HepG2 (cell line): ENCODE results near the gene KDM7A. TPM values are rescaled to one million over a fixed set of nuclear protein-coding genes. Genes with fewer than 3 reads are reported as not detected.

Experiments
- CHD2 ChIP-seq: IDR thresholded peaks from 2 replicates; pipeline ENCODE4 v1.6.1; 2011; ENCODE audit warnings: low read depth, low read length, improper control_type of control experiment
- DNMT1 ChIP-seq: sonication (generic); formaldehyde crosslinking; IDR thresholded peaks from 2 replicates; pipeline ENCODE4 v1.5.1; 2020; ENCODE audit warnings: mild to moderate bottlenecking, missing genetic modification reagents
- HNF4A ChIP-seq: sonication (generic); formaldehyde crosslinking; IDR thresholded peaks from 2 replicates; pipeline ENCODE4 v1.4.0; 2020; ENCODE audit warnings: missing genetic modification reagents
- IRF2 ChIP-seq: IDR thresholded peaks from 2 replicates; pipeline ENCODE4 v1.6.1; 2018; ENCODE audit warnings: missing genetic modification reagents, missing compliant biosample characterization
- KDM2A ChIP-seq: sonication (generic); formaldehyde crosslinking; IDR thresholded peaks from 2 replicates; pipeline ENCODE4 v1.4.0; 2020; ENCODE audit warnings: low read depth, missing genetic modification reagents, borderline replicate concordance
- KLF13 ChIP-seq: sonication (generic); formaldehyde crosslinking; IDR thresholded peaks from 2 replicates; pipeline ENCODE4 v1.4.0; 2020; ENCODE audit warnings: mild to moderate bottlenecking, missing genetic modification reagents
- MBD4 ChIP-seq: IDR thresholded peaks from 2 replicates; pipeline ENCODE4 v1.6.1; 2012; ENCODE audit warnings: low read length, inconsistent platforms, borderline replicate concordance
- MTF1 ChIP-seq: sonication (generic); formaldehyde crosslinking; IDR thresholded peaks from 2 replicates; pipeline ENCODE4 v1.5.0; 2020; ENCODE audit warnings: missing genetic modification reagents
- NFKB2 ChIP-seq: sonication (generic); formaldehyde crosslinking; IDR thresholded peaks from 2 replicates; pipeline ENCODE4 v1.4.0; 2020; ENCODE audit warnings: missing genetic modification reagents, borderline replicate concordance
- NFYC ChIP-seq: IDR thresholded peaks from 2 replicates; pipeline ENCODE4 v1.6.1; 2016; ENCODE audit warnings: missing genetic modification reagents, missing compliant biosample characterization
- NR2F6 ChIP-seq, 2 experiments: IDR thresholded peaks; 2 replicates each; pipeline ENCODE4 v1.6.1; 2016; ENCODE audit warnings: antibody characterized with exemption in 1 of 2, mild to moderate bottlenecking in 1 of 2
- PHF5A ChIP-seq: IDR thresholded peaks from one replicate; pipeline ENCODE4 v1.6.1; 2018; ENCODE audit warnings: low read depth, missing genetic modification reagents; ENCODE audit not compliant: unreplicated experiment
- RARA ChIP-seq: IDR thresholded peaks from 2 replicates; pipeline ENCODE4 v1.6.1; 2016; ENCODE audit warnings: missing genetic modification reagents, missing compliant biosample characterization
- SOX13 ChIP-seq, 3 experiments: fragments of 450-650 bp in 1 of 3; sonication (generic) in 1 of 3; formaldehyde crosslinking in 1 of 3; IDR thresholded peaks in 2 of 3; conservative IDR thresholded peaks in 1 of 3; 2 replicates each; pipeline versions ENCODE4 v1.5.0 to v1.6.1; 2016 to 2020; ENCODE audit warnings: antibody characterized with exemption in 1 of 3, mild to moderate bottlenecking in 1 of 3, missing compliant biosample characterization in 1 of 3, missing genetic modification reagents in 1 of 3, moderate library complexity in 1 of 3
- SP4 ChIP-seq: sonication (generic); formaldehyde crosslinking; IDR thresholded peaks from 2 replicates; pipeline ENCODE4 v1.8.1; 2023; ENCODE audit warnings: mild to moderate bottlenecking, missing genetic modification reagents
- TAF1 ChIP-seq: sonication (generic); formaldehyde crosslinking; IDR thresholded peaks from 2 replicates; pipeline ENCODE4 v1.4.0; 2020; ENCODE audit warnings: missing genetic modification reagents
- XRCC5 ChIP-seq: fragments of 200-400 bp; formaldehyde crosslinking; optimal IDR thresholded peaks from 2 replicates; pipeline ENCODE3; 2017; ENCODE audit warnings: mild to moderate bottlenecking, low read length
- ZFY ChIP-seq: sonication (generic); formaldehyde crosslinking; IDR thresholded peaks from 2 replicates; pipeline ENCODE4 v1.4.0; 2020; ENCODE audit warnings: missing genetic modification reagents
- ZNF263 ChIP-seq: sonication (generic); formaldehyde crosslinking; IDR thresholded peaks from 2 replicates; pipeline ENCODE4 v1.4.0; 2020; ENCODE audit warnings: missing genetic modification reagents
- ZNF367 ChIP-seq: sonication (generic); formaldehyde crosslinking; IDR thresholded peaks from 2 replicates; pipeline ENCODE4 v1.4.0; 2020; ENCODE audit warnings: missing genetic modification reagents, borderline replicate concordance
- ZNF782 ChIP-seq: sonication (generic); formaldehyde crosslinking; IDR thresholded peaks from 2 replicates; pipeline ENCODE4 v1.4.0; 2020; ENCODE audit warnings: missing genetic modification reagents, mild to moderate bottlenecking, borderline replicate concordance
- polyA plus RNA-seq, 8 experiments: library from polyadenylated mRNA; depleted of rRNA in 3 of 8; stranded (reverse) in 7 of 8; unstranded in 1 of 8; fragments of >200 nt; fragmentation: Illumina TruSeq in 4 of 8; extraction: Trizol in 4 of 8; gene quantifications; 2 replicates each; pipeline versions ENCODE4 v1.2.1 to v1.2.3, GENCODE V29; 2011 to 2016; ENCODE audit warnings: low read depth in 4 of 8, missing spikeins in 1 of 8, mixed read lengths in 1 of 8; ENCODE audit not compliant: insufficient read depth in 1 of 8
- total RNA-seq, 5 experiments: library from RNA; depleted of rRNA; stranded (reverse); fragments of >200 nt; fragmentation: Illumina TruSeq; extraction: Trizol; gene quantifications; 2 replicates each; pipeline ENCODE4 v1.2.3, GENCODE V29; 2016; ENCODE audit warnings: low read depth in 1 of 5
- TF ChIP-seq, protein P1 (sequence below): sonication (generic); formaldehyde crosslinking; IDR thresholded peaks from 2 replicates; pipeline ENCODE4 v1.4.0; 2020; ENCODE audit warnings: missing genetic modification reagents, borderline replicate concordance
- TF ChIP-seq, protein P2 (sequence below): IDR thresholded peaks from 2 replicates; pipeline ENCODE4 v1.6.1; 2016; ENCODE audit warnings: mild to moderate bottlenecking
- TF ChIP-seq, protein P3 (sequence below): sonication (generic); formaldehyde crosslinking; IDR thresholded peaks from 2 replicates; pipeline ENCODE4 v1.4.0; 2020; ENCODE audit warnings: mild to moderate bottlenecking, missing genetic modification reagents
- TF ChIP-seq, protein P4 (sequence below): sonication (generic); formaldehyde crosslinking; IDR thresholded peaks from 2 replicates; pipeline ENCODE4 v1.4.0; 2020; ENCODE audit warnings: missing genetic modification reagents, mild to moderate bottlenecking, borderline replicate concordance
- TF ChIP-seq, protein P5 (sequence below): IDR thresholded peaks from 2 replicates; pipeline ENCODE4 v1.6.1; 2016; ENCODE audit warnings: low read depth, borderline replicate concordance

The KDM7A gene
- total and polyA plus RNA-seq, 2 of the 13 experiments (the other 11 are each of a cell fraction or from before 2014, with no cell fraction given), result 10.8 to 16.8 TPM

DNA sequence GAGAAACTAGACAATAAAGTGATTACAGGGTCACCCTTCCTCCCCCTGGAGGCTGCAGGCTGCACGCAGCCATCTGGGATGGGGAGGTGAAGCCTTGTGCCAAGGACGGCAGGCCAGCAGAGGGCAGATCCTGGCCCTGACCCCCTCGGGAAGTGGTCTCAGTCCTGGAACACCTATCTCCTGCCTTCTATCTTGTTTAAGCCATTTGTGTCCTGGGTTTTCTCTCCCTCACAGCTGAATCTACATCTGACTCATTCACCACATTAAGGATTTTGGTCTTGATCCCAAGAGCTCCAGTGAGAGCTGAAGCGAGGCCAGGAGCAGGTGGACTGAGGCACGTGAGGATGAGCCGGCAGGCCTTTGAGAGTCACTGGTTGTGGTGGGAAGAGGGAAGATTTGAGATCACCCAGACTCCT is 97.7 kb downstream of the KDM7A start (continued):
- TF ChIP-seq, protein P1, sequence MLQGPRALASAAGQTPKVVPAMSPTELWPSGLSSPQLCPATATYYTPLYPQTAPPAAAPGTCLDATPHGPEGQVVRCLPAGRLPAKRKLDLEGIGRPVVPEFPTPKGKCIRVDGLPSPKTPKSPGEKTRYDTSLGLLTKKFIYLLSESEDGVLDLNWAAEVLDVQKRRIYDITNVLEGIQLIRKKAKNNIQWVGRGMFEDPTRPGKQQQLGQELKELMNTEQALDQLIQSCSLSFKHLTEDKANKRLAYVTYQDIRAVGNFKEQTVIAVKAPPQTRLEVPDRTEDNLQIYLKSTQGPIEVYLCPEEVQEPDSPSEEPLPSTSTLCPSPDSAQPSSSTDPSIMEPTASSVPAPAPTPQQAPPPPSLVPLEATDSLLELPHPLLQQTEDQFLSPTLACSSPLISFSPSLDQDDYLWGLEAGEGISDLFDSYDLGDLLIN, result no peak
- TF ChIP-seq, protein P2, sequence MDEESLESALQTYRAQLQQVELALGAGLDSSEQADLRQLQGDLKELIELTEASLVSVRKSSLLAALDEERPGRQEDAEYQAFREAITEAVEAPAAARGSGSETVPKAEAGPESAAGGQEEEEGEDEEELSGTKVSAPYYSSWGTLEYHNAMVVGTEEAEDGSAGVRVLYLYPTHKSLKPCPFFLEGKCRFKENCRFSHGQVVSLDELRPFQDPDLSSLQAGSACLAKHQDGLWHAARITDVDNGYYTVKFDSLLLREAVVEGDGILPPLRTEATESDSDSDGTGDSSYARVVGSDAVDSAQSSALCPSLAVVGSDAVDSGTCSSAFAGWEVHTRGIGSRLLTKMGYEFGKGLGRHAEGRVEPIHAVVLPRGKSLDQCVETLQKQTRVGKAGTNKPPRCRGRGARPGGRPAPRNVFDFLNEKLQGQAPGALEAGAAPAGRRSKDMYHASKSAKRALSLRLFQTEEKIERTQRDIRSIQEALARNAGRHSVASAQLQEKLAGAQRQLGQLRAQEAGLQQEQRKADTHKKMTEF, result 0 out of 2 replicates have a peak, but pooled peaks have one; percentile 26
- TF ChIP-seq PHF5A (peak; percentile 34), MTF1 (CRISPR knock-in tag) (no peak), RARA (peak; percentile 33; the same call in 1 of the 2 replicates), IRF2 (CRISPR knock-in tag) (peak; percentile 62; the same call in 1 of the 2 replicates), MBD4 (no peak), ZNF367 (no peak), SP4 (no peak), KLF13 (CRISPR knock-in tag) (no peak), XRCC5 (peak; percentile 88), DNMT1 (CRISPR knock-in tag) (no peak), ZFY (CRISPR knock-in tag) (no peak), KDM2A (CRISPR knock-in tag) (peak; percentile 67), CHD2 (no peak), TAF1 (0 out of 2 replicates have a peak, but pooled peaks have one; percentile 20), HNF4A (CRISPR knock-in tag) (peak; percentile 25; the same call in 1 of the 2 replicates), ZNF263 (CRISPR knock-in tag) (peak; percentile 37; the same call in 1 of the 2 replicates), SOX13 (IDR thresholded peaks at IDR 0.05) (no peak), SOX13 (CRISPR knock-in tag; conservative IDR thresholded peaks at IDR 0.05 in 1 of 2, IDR thresholded peaks at IDR 0.05 in 1 of 2) (no peak), NFKB2 (peak; percentile 19; the same call in 1 of the 2 replicates), NR2F6 (IDR thresholded peaks at IDR 0.05) (no peak), NR2F6 (CRISPR knock-in tag; IDR thresholded peaks at IDR 0.05) (peak; percentile 54; the same call in 1 of the 2 replicates), ZNF782 (CRISPR knock-in tag) (no peak), NFYC (CRISPR knock-in tag) (no peak)
- TF ChIP-seq, protein P3, sequence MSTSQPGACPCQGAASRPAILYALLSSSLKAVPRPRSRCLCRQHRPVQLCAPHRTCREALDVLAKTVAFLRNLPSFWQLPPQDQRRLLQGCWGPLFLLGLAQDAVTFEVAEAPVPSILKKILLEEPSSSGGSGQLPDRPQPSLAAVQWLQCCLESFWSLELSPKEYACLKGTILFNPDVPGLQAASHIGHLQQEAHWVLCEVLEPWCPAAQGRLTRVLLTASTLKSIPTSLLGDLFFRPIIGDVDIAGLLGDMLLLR (CRISPR knock-in tag), result no peak
- TF ChIP-seq, protein P4, sequence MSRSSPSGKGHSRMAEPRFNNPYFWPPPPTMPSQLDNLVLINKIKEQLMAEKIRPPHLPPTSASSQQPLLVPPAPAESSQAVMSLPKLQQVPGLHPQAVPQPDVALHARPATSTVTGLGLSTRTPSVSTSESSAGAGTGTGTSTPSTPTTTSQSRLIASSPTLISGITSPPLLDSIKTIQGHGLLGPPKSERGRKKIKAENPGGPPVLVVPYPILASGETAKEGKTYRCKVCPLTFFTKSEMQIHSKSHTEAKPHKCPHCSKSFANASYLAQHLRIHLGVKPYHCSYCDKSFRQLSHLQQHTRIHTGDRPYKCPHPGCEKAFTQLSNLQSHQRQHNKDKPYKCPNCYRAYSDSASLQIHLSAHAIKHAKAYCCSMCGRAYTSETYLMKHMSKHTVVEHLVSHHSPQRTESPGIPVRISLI, result no peak
- TF ChIP-seq, protein P5, sequence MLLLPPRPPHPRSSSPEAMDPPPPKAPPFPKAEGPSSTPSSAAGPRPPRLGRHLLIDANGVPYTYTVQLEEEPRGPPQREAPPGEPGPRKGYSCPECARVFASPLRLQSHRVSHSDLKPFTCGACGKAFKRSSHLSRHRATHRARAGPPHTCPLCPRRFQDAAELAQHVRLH (CRISPR knock-in tag), result peak; percentile 54; the same call in 1 of the 2 replicates
